Prostate gland (tissue), 2 donors: ENCODE measurements around the gene MBNL1.

Experiments used
- POLR2A ChIP-seq: fragments of 450-650 bp; IDR thresholded peaks from one replicate; pipeline ENCODE4 v1.6.1; 2016; ENCODE audit warnings: antibody characterized with exemption, mild to moderate bottlenecking
- POLR2AphosphoS5 ChIP-seq: sonication (generic); formaldehyde crosslinking; IDR thresholded peaks from one replicate; pipeline ENCODE4 v1.6.1; 2017; ENCODE audit warnings: antibody characterized with exemption
- TF ChIP-seq, protein P1 (sequence below), 4 experiments: fragments of 200-600 bp in 2 of 4; fragments of 450-650 bp in 2 of 4; sonication (generic) in 2 of 4; IDR thresholded peaks; 1 replicate in 3 of 4; 2 replicates in 1 of 4; pipeline ENCODE4 v1.5.1; 2016 to 2019; ENCODE audit warnings: antibody characterized with exemption in 4 of 4, mild to moderate bottlenecking in 2 of 4, moderate library complexity in 2 of 4

GRCh38 chr3:152219769-152220255 lies 48.9 kb upstream of the MBNL1 start:
- TF ChIP-seq, protein P1, sequence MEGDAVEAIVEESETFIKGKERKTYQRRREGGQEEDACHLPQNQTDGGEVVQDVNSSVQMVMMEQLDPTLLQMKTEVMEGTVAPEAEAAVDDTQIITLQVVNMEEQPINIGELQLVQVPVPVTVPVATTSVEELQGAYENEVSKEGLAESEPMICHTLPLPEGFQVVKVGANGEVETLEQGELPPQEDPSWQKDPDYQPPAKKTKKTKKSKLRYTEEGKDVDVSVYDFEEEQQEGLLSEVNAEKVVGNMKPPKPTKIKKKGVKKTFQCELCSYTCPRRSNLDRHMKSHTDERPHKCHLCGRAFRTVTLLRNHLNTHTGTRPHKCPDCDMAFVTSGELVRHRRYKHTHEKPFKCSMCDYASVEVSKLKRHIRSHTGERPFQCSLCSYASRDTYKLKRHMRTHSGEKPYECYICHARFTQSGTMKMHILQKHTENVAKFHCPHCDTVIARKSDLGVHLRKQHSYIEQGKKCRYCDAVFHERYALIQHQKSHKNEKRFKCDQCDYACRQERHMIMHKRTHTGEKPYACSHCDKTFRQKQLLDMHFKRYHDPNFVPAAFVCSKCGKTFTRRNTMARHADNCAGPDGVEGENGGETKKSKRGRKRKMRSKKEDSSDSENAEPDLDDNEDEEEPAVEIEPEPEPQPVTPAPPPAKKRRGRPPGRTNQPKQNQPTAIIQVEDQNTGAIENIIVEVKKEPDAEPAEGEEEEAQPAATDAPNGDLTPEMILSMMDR (IDR thresholded peaks at IDR 0.05): no peak
- no peak for TF ChIP-seq POLR2AphosphoS5
- no peak for TF ChIP-seq POLR2A
